ENCODE measurements around the gene DMD. TPM values are rescaled to one million over a fixed set of nuclear protein-coding genes. Genes with fewer than 3 reads are reported as not detected.
"Not testable (repeated sequence)": the region's sequence is repeated elsewhere in the genome, so short reads cannot be mapped to it uniquely, and the experiment has no call there.

Gene DMD
- total RNA-seq, 1 donor from 2014 or later: 1.7 TPM

GRCh38 chrX:32268207-32268606, 943.1 kb downstream of the DMD start:
- DNase-seq: no peak
- no peaks in the 10 kb centered on the region for H3K4me1 Mint-ChIP-seq (ENCODE audit: low read depth, unreplicated experiment)
- H3K27me3 Mint-ChIP-seq (ENCODE audit: unreplicated experiment): no peaks in the 10 kb centered on the region
- H3K9me3 Mint-ChIP-seq (ENCODE audit: unreplicated experiment): peaks cover 3% of the 10 kb centered on the region
- no peak overlapping the region for H3K4me3 Mint-ChIP-seq (ENCODE audit: unreplicated experiment)
- H3K36me3 Mint-ChIP-seq (ENCODE audit: unreplicated experiment): peaks cover 7% of the 10 kb centered on the region
- TF ChIP-seq, protein P1, sequence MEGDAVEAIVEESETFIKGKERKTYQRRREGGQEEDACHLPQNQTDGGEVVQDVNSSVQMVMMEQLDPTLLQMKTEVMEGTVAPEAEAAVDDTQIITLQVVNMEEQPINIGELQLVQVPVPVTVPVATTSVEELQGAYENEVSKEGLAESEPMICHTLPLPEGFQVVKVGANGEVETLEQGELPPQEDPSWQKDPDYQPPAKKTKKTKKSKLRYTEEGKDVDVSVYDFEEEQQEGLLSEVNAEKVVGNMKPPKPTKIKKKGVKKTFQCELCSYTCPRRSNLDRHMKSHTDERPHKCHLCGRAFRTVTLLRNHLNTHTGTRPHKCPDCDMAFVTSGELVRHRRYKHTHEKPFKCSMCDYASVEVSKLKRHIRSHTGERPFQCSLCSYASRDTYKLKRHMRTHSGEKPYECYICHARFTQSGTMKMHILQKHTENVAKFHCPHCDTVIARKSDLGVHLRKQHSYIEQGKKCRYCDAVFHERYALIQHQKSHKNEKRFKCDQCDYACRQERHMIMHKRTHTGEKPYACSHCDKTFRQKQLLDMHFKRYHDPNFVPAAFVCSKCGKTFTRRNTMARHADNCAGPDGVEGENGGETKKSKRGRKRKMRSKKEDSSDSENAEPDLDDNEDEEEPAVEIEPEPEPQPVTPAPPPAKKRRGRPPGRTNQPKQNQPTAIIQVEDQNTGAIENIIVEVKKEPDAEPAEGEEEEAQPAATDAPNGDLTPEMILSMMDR (IDR thresholded peaks at IDR 0.05; ENCODE audit: partially characterized antibody, unreplicated experiment): no peak
- no peak overlapping the region for H3K27ac Mint-ChIP-seq (ENCODE audit: unreplicated experiment)

DNA sequence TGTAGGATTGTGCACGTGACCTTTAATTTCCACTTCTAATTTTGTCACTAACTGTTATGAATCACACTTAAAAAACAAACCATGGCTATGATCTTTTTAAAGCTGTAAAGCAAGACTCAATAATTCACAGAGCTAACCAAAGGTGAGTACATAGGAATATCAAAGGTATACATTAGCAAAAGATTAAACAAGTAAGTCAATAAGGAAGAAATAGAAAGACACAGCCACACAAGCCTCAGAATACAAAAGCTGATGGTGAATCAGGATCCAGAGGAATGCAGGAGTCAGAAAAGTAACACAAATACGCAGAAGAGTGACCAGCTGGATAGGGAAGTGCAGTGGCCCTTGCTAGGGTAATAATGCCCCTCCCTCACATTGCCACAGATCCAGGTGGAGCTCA, 943.6 kb downstream of the DMD start:
- peaks cover 7% of the 10 kb centered on the region for H3K36me3 Mint-ChIP-seq (ENCODE audit: unreplicated experiment)
- H3K9me3 Mint-ChIP-seq (ENCODE audit: unreplicated experiment): peaks cover 3% of the 10 kb centered on the region
- H3K27ac Mint-ChIP-seq (ENCODE audit: unreplicated experiment): no peak overlapping the region
- no peaks in the 10 kb centered on the region for H3K4me1 Mint-ChIP-seq (ENCODE audit: low read depth, unreplicated experiment)
- DNase-seq: no peak
- H3K27me3 Mint-ChIP-seq (ENCODE audit: unreplicated experiment): no peaks in the 10 kb centered on the region
- H3K4me3 Mint-ChIP-seq (ENCODE audit: unreplicated experiment): no peak overlapping the region
- TF ChIP-seq, protein P1 (IDR thresholded peaks at IDR 0.05; ENCODE audit: partially characterized antibody, unreplicated experiment): no peak

GRCh38 chrX:32246675-32247074, 964.7 kb downstream of the DMD start:
- H3K27ac Mint-ChIP-seq (ENCODE audit: unreplicated experiment); H3K36me3 Mint-ChIP-seq (ENCODE audit: unreplicated experiment); H3K4me3 Mint-ChIP-seq (ENCODE audit: unreplicated experiment); H3K9me3 Mint-ChIP-seq (ENCODE audit: unreplicated experiment); DNase-seq; H3K4me1 Mint-ChIP-seq (ENCODE audit: low read depth, unreplicated experiment); H3K27me3 Mint-ChIP-seq (ENCODE audit: unreplicated experiment): not testable (repeated sequence)
- TF ChIP-seq, protein P1 (IDR thresholded peaks at IDR 0.05; ENCODE audit: partially characterized antibody, unreplicated experiment): peak; percentile 20

DNA sequence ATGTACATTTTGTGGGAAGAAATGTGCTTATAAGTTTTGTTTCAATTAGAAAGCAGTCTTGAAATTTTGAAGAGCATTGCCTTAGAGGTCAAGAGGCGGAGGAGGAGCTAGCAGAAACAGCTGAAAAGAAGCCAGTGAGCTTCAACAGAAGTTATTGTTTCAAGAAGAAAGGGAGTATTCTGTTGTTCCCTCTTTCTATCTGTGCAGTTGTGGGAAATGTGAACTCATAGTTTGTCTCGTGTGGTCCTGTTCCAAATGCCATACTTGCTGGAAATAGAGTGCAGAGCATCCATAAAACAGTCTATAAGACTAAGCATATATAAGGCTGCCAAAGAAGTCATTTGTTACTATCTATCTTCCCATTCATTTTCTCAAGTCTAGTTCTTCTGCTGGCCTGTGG, 1015.7 kb downstream of the DMD start:
- Mint-ChIP-seq H3K27me3 (ENCODE audit: unreplicated experiment) (no peaks in the 10 kb centered on the region), H3K4me3 (ENCODE audit: unreplicated experiment) (no peak overlapping the region), H3K4me1 (ENCODE audit: low read depth, unreplicated experiment) (no peaks in the 10 kb centered on the region), H3K9me3 (ENCODE audit: unreplicated experiment) (no peaks in the 10 kb centered on the region), H3K27ac (ENCODE audit: unreplicated experiment) (no peak overlapping the region), H3K36me3 (ENCODE audit: unreplicated experiment) (no peaks in the 10 kb centered on the region)
- no peak for DNase-seq
- TF ChIP-seq, protein P1 (IDR thresholded peaks at IDR 0.05; ENCODE audit: partially characterized antibody, unreplicated experiment): no peak

GRCh38 chrX:32191316-32191715, 1020.0 kb downstream of the DMD start:
- TF ChIP-seq, protein P1 (IDR thresholded peaks at IDR 0.05; ENCODE audit: partially characterized antibody, unreplicated experiment): no peak
- Mint-ChIP-seq H3K27me3 (ENCODE audit: unreplicated experiment) (no peaks in the 10 kb centered on the region), H3K4me1 (ENCODE audit: low read depth, unreplicated experiment) (no peaks in the 10 kb centered on the region), H3K9me3 (ENCODE audit: unreplicated experiment) (no peaks in the 10 kb centered on the region), H3K27ac (ENCODE audit: unreplicated experiment) (no peak overlapping the region), H3K4me3 (ENCODE audit: unreplicated experiment) (no peak overlapping the region), H3K36me3 (ENCODE audit: unreplicated experiment) (no peaks in the 10 kb centered on the region)
- DNase-seq: no peak
